Sigmoid colon (tissue), 7 donors: ENCODE measurements around the gene PELI1. TPM values are rescaled to one million over a fixed set of nuclear protein-coding genes. Genes with fewer than 3 reads are reported as not detected.

ENCODE experiments used
- DNase-seq: peaks from one replicate; pipeline ENCODE4 v3.0.0-alpha.2; 2019
- H3K27ac ChIP-seq, 4 donors: fragments of 200-600 bp; sonication (generic); one replicate each; pipeline ENCODE4 v1.5.1; 2016 to 2019; ENCODE audit warnings: mild to moderate bottlenecking in 1 of 4
- H3K27me3 ChIP-seq, 3 donors: fragments of 200-600 bp; sonication (generic); one replicate each; pipeline ENCODE4 v1.5.1; 2019; ENCODE audit warnings: mild to moderate bottlenecking in 1 of 3
- H3K36me3 ChIP-seq, 4 donors: fragments of 200-600 bp; sonication (generic); one replicate each; pipeline ENCODE4 v1.5.1; 2016 to 2019
- H3K4me1 ChIP-seq, 4 donors: fragments of 200-600 bp; sonication (generic); one replicate each; pipeline ENCODE4 v1.5.1; 2017 to 2019
- H3K4me3 ChIP-seq, 4 donors: fragments of 200-600 bp; sonication (generic); one replicate each; pipeline ENCODE4 v1.5.1; 2017 to 2019; ENCODE audit warnings: mild to moderate bottlenecking in 2 of 4, moderate library complexity in 1 of 4
- H3K9me3 ChIP-seq, 4 donors: fragments of 200-600 bp in 3 of 4; sonication (generic) in 3 of 4; one replicate each; pipeline versions ENCODE4 v1.5.1 to v1.6.1; 2013 to 2019
- CTCF ChIP-seq, 4 experiments: fragments of 450-650 bp in 3 of 4; fragments of 200-600 bp in 1 of 4; IDR thresholded peaks; one replicate each; pipeline ENCODE4 v1.5.1; 2016 to 2019; ENCODE audit warnings: antibody characterized with exemption in 4 of 4, mild to moderate bottlenecking in 3 of 4, moderate library complexity in 2 of 4
- EP300 ChIP-seq, 4 donors: sonication (generic); formaldehyde crosslinking; IDR thresholded peaks; one replicate each; pipeline ENCODE4 v1.6.1; 2017; ENCODE audit warnings: antibody characterized with exemption in 4 of 4
- POLR2A ChIP-seq, 2 donors: fragments of 450-650 bp; IDR thresholded peaks; one replicate each; pipeline ENCODE4 v1.6.1; 2016; ENCODE audit warnings: antibody characterized with exemption in 2 of 2, mild to moderate bottlenecking in 2 of 2, moderate library complexity in 2 of 2
- POLR2AphosphoS5 ChIP-seq, 4 donors: sonication (generic); formaldehyde crosslinking; IDR thresholded peaks; one replicate each; pipeline ENCODE4 v1.6.1; 2017; ENCODE audit warnings: antibody characterized with exemption in 4 of 4
- WGBS, 2 donors: extraction: QIAGEN DNeasy Blood & Tissue Kit; methylation state at CpG; one replicate each; pipeline ENCODE4 v1.1.7; 2013; 5-methylcytosine and 5-hydroxymethylcytosine counted together
- intact Hi-C: fragments of 100-400 bp; cut with DNase I; formaldehyde crosslinking; loops from one replicate; pipeline ENCODE4 v1.15.1; 2023
- polyA plus RNA-seq, 3 donors: library from polyadenylated mRNA; stranded (reverse); fragments of 200-250 nt; gene quantifications; one replicate each; pipeline ENCODE4 v1.2.3, GENCODE V29; 2013
- total RNA-seq, 4 donors: library from RNA; depleted of rRNA; stranded (reverse); fragments of >200 nt; gene quantifications; one replicate each; pipeline ENCODE4 v1.1.0, GENCODE V29; 2016
- donor health status: healthy with polysubstance abuse.
- donor health status: Bipolar disorder and iron deficiency.
- donor health status: healthy.

The PELI1 gene
- total and polyA plus RNA-seq, 7 donors, result 18.6 to 30.8 (median 24.3) TPM

DNA sequence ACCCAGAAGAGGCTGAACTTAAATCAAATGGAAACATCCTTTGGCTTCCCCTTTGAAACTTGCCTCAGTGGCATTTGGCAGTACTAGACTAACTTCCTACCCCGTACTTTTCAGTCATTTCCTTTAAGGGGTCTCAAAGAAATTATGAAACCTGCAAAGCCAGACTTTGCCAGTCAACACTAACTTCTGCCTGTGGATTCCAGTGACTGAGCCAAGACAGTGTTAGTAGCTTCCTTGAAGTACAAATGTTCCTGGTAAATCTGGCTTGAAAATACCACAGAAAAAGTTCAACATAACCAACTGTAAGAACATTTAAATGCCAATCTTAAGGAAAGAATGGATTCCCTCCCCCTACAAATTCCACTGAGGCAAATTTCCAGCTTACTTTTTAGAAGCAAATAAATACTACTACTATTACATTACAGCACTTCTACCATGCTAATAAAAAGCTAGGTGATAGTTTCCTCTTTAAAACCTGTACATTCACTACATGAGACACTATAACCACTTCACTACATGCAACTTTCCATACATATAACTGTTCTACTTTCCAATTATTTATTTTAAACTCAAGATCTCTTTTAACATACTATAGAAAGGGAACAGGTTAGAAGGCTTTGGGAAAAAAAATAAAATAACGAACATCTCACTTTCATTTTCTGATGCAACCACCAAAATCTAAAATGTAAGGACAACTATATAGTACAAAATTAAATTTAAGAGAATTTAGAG is 2.4 kb downstream of the PELI1 start:
- TF ChIP-seq CTCF (IDR thresholded peaks at IDR 0.05) (no peak), EP300 (IDR thresholded peaks at IDR 0.05) (no peak), POLR2AphosphoS5 (IDR thresholded peaks at IDR 0.05) (peak in 1 of 4 donors; percentile 8), POLR2A (IDR thresholded peaks at IDR 0.05) (no peak)
- intact Hi-C loops, result loop anchor here (2.0 to 5.0 kb wide), 6 partner anchors 87 to 185 kb away; no protein-coding TSS in a partner anchor
- Histone ChIP-seq H3K27ac (peak overlapping the region; percentile 97 to 99 (median 98)), H3K4me3 (peak overlapping the region; percentile 9 to 99 (median 81)), H3K27me3 (no peaks in the 10 kb centered on the region), H3K4me1 (peaks cover 0 to 52% (median 35%) of the 10 kb centered on the region in 4 donors), H3K36me3 (no peaks in the 10 kb centered on the region), H3K9me3 (no peaks in the 10 kb centered on the region)
- WGBS, 2 donors, result 4% methylated on average over 2 of the region's 2 CpGs
- no peak for DNase-seq

- intact Hi-C loops, result loop anchor here (5.0 kb wide), 5 partner anchors 88 to 187 kb away; no protein-coding TSS in a partner anchor
- Histone ChIP-seq H3K27ac (peak overlapping the region; percentile 97 to 99 (median 98)), H3K4me1 (peaks cover 0 to 54% (median 41%) of the 10 kb centered on the region in 4 donors), H3K4me3 (peak overlapping the region in 1 of 4 donors; percentile 78), H3K36me3 (no peaks in the 10 kb centered on the region), H3K9me3 (no peaks in the 10 kb centered on the region), H3K27me3 (no peaks in the 10 kb centered on the region)
- no peak for DNase-seq
- TF ChIP-seq POLR2AphosphoS5 (IDR thresholded peaks at IDR 0.05), result no peak
- no peak for TF ChIP-seq POLR2A (IDR thresholded peaks at IDR 0.05)
- no peak for TF ChIP-seq EP300 (IDR thresholded peaks at IDR 0.05)
- TF ChIP-seq CTCF (IDR thresholded peaks at IDR 0.05), result no peak
Measured at GRCh38 chr2:64140665-64141200, 3.5 kb downstream of the PELI1 start.

DNA sequence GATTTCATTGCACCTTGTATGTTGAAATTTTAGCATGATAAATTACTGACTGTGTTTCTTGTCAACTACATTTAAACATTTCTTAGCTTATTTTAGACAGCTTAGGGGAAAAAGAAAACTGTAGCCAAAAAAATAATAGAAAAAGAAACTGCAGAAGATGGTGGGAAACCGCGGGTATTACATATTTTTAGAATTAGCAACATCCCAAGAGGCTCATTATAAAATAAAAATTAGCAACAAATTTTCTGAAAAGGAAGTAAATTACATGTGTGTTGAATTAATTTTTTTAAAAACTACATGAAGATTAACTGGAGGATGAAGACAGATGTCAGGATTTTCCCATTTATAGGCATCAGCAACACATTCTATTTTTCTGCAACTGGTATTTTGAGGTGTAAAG is 4.3 kb downstream of the PELI1 start:
- 59 to 78% methylated on average over 2 of the region's 2 CpGs for WGBS, 2 donors
- H3K4me1 ChIP-seq, result peaks cover 0 to 62% (median 47%) of the 10 kb centered on the region in 4 donors
- DNase-seq, result no peak
- intact Hi-C loops, result loop anchor here (5.0 kb wide), 5 partner anchors 88 to 187 kb away; no protein-coding TSS in a partner anchor
- H3K27ac ChIP-seq, result peak overlapping the region; percentile 24 to 99 (median 98)
- H3K27me3 ChIP-seq, result no peaks in the 10 kb centered on the region
- H3K4me3 ChIP-seq, result no peak overlapping the region
- no peak for TF ChIP-seq POLR2A (IDR thresholded peaks at IDR 0.05)
- no peak for TF ChIP-seq CTCF (IDR thresholded peaks at IDR 0.05)
- no peak for TF ChIP-seq EP300 (IDR thresholded peaks at IDR 0.05)
- TF ChIP-seq POLR2AphosphoS5 (IDR thresholded peaks at IDR 0.05), result no peak
- H3K9me3 ChIP-seq, result no peaks in the 10 kb centered on the region
- no peaks in the 10 kb centered on the region for H3K36me3 ChIP-seq

- 80 to 85% methylated on average over 3 of the region's 3 CpGs for WGBS, 2 donors
- peaks cover 0 to 79% (median 63%) of the 10 kb centered on the region in 4 donors for H3K4me1 ChIP-seq
- intact Hi-C loops, result no loop called here
Measured at GRCh38 chr2:64137996-64138395, 6.2 kb downstream of the PELI1 start.

More at GRCh38 chr2:64137996-64138395, 6.2 kb downstream of the PELI1 start:
- H3K27me3 ChIP-seq, result no peaks in the 10 kb centered on the region
- H3K9me3 ChIP-seq, result no peaks in the 10 kb centered on the region
- no peak for TF ChIP-seq EP300 (IDR thresholded peaks at IDR 0.05)
- no peak for TF ChIP-seq CTCF (IDR thresholded peaks at IDR 0.05)
- TF ChIP-seq POLR2AphosphoS5 (IDR thresholded peaks at IDR 0.05), result no peak
- TF ChIP-seq POLR2A (IDR thresholded peaks at IDR 0.05), result no peak
- H3K36me3 ChIP-seq, result no peaks in the 10 kb centered on the region
- H3K27ac ChIP-seq, result peak overlapping the region in 2 of 4 donors; percentile 12 to 98
- H3K4me3 ChIP-seq, result no peak overlapping the region
- no peak for DNase-seq
